Adrenal gland (tissue), 12 donors: ENCODE measurements around the gene MUC6. TPM values are rescaled to one million over a fixed set of nuclear protein-coding genes. Genes with fewer than 3 reads are reported as not detected.

Source experiments
- DNase-seq, 7 donors: peaks; one replicate each; pipeline ENCODE4 v3.0.0-alpha.2; 2019 to 2020
- H3K27ac ChIP-seq, 5 donors: fragments of 200-600 bp; sonication (generic) in 4 of 5; 1 replicate in 3 of 5; 2 replicates in 2 of 5; pipeline versions ENCODE4 v1.5.1 to v1.8.0; 2016 to 2020; ENCODE audit warnings: mild to moderate bottlenecking in 1 of 5
- H3K27me3 ChIP-seq: fragments of 200-600 bp; 2 replicates; pipeline ENCODE4 v1.8.0; 2021
- H3K36me3 ChIP-seq, 2 donors: fragments of 200-600 bp; replicated peaks in 1 of 2; 1 replicate in 1 of 2; 2 replicates in 1 of 2; pipeline versions ENCODE4 v1.5.1 to v1.8.0; 2018 to 2022
- H3K4me1 ChIP-seq, 2 donors: fragments of 200-600 bp; replicated peaks in 1 of 2; 1 replicate in 1 of 2; 2 replicates in 1 of 2; pipeline versions ENCODE4 v1.5.1 to v1.8.0; 2018 to 2021
- H3K4me3 ChIP-seq, 4 donors: fragments of 200-600 bp; sonication (generic) in 3 of 4; one replicate each; pipeline ENCODE4 v1.5.1; 2016 to 2018
- H3K9me3 ChIP-seq, 3 donors: fragments of 200-600 bp; sonication (generic) in 1 of 3; replicated peaks in 1 of 3; 1 replicate in 2 of 3; 2 replicates in 1 of 3; pipeline versions ENCODE4 v1.5.1 to v1.8.0; 2016 to 2021
- CTCF ChIP-seq, 6 experiments: fragments of 450-650 bp in 4 of 6; fragments of 200-600 bp in 2 of 6; sonication (generic) in 1 of 6; IDR thresholded peaks; 1 replicate in 5 of 6; 2 replicates in 1 of 6; pipeline versions ENCODE4 v1.5.1 to v1.8.0; 2016 to 2021; ENCODE audit warnings: antibody characterized with exemption in 6 of 6, mild to moderate bottlenecking in 2 of 6, moderate library complexity in 1 of 6
- POLR2A ChIP-seq, 2 donors: fragments of 450-650 bp; IDR thresholded peaks; one replicate each; pipeline ENCODE4 v1.6.1; 2017; ENCODE audit warnings: antibody characterized with exemption in 2 of 2, mild to moderate bottlenecking in 2 of 2, moderate library complexity in 1 of 2
- WGBS, 4 donors: extraction: QIAGEN DNeasy Blood & Tissue Kit in 2 of 4; methylation state at CpG; one replicate each; pipeline versions ENCODE4 v1.1.5 to v1.1.7; 2013 to 2017; 5-methylcytosine and 5-hydroxymethylcytosine counted together
- intact Hi-C, 2 donors: fragments of 100-400 bp; cut with DNase I; formaldehyde crosslinking; loops; one replicate each; pipeline versions ENCODE4 v1.14.1 to v1.15.0; 2022 to 2023
- polyA plus RNA-seq, 3 donors: library from polyadenylated mRNA; stranded (reverse); fragments of 200-250 nt in 2 of 3; fragments of 350-450 nt in 1 of 3; fragmentation: Illumina TruSeq in 1 of 3; extraction: RNeasy Lipid Tissue Mini Kit (QIAGEN cat#74804) in 1 of 3; gene quantifications; one replicate each; pipeline ENCODE4 v1.2.3, GENCODE V29; 2013 to 2014
- total RNA-seq, 9 donors: library from RNA; depleted of rRNA in 4 of 9; stranded (reverse); fragments of >200 nt in 4 of 9; fragments of 120-200 nt in 1 of 9; fragmentation: NEBNext Ultra II Directional in 1 of 9; extraction: Animal tissue kit (Norgen Biotek cat#: 25700) in 1 of 9; gene quantifications; one replicate each; pipeline versions ENCODE4 v1.1.0 to v1.2.4, GENCODE V29; 2013 to 2023
- donor health status: healthy with polysubstance abuse.
- donor health status: Bipolar disorder and iron deficiency.
- donor health status: DM: yes; HTN: yes; CAD: no.
- donor health status: DM: no; HTN: no; CAD: no.
- donor health status: DM: no; HTN: no; CAD: no.
- donor health status: DM: yes; HTN: yes; CAD: no.

The MUC6 gene
- total and polyA plus RNA-seq, 12 donors: under 0.01 to 0.72 (median 0.04) TPM; not detected in 7

GRCh38 chr11:986270-986951 lies 50.1 kb downstream of the MUC6 start:
- DNase-seq: no peak
- TF ChIP-seq CTCF (IDR thresholded peaks at IDR 0.05) (no peak), POLR2A (IDR thresholded peaks at IDR 0.05) (no peak)
- no peak overlapping the region for H3K27ac ChIP-seq
- peaks cover 0 to 76% of the 10 kb centered on the region in 2 donors for H3K36me3 ChIP-seq
- H3K4me1 ChIP-seq: no peaks in the 10 kb centered on the region
- no peaks in the 10 kb centered on the region for H3K27me3 ChIP-seq
- WGBS, 4 donors: 87 to 91% (median 90%) methylated on average over 14 to 28 of the region's 28 CpGs
- intact Hi-C loops: no loop called here
- H3K4me3 ChIP-seq: no peak overlapping the region
- no peaks in the 10 kb centered on the region for H3K9me3 ChIP-seq

GRCh38 chr11:985848-986247 lies 50.7 kb downstream of the MUC6 start:
- WGBS, 4 donors: 96 to 97% (median 96%) methylated on average over 5 to 20 of the region's 20 CpGs
- intact Hi-C loops: no loop called here
- Histone ChIP-seq H3K27me3 (no peaks in the 10 kb centered on the region), H3K4me3 (no peak overlapping the region), H3K27ac (no peak overlapping the region), H3K4me1 (no peaks in the 10 kb centered on the region), H3K36me3 (peaks cover 0 to 80% of the 10 kb centered on the region in 2 donors), H3K9me3 (no peaks in the 10 kb centered on the region)
- TF ChIP-seq POLR2A (IDR thresholded peaks at IDR 0.05) (no peak), CTCF (IDR thresholded peaks at IDR 0.05) (no peak)
- DNase-seq: no peak

- Histone ChIP-seq H3K4me1 (no peaks in the 10 kb centered on the region), H3K4me3 (no peak overlapping the region), H3K36me3 (peaks cover 0 to 80% of the 10 kb centered on the region in 2 donors), H3K27ac (no peak overlapping the region), H3K9me3 (no peaks in the 10 kb centered on the region), H3K27me3 (no peaks in the 10 kb centered on the region)
- intact Hi-C loops: no loop called here
- no peak for TF ChIP-seq POLR2A (IDR thresholded peaks at IDR 0.05)
- no peak for TF ChIP-seq CTCF (IDR thresholded peaks at IDR 0.05)
- no peak for DNase-seq
- 87 to 92% (median 90%) methylated on average over 20 to 21 of the region's 21 CpGs for WGBS, 4 donors
These were observed 51.1 kb downstream of the MUC6 start for GRCh38 chr11:985406-985805.

GRCh38 chr11:984546-984945 lies 52.0 kb downstream of the MUC6 start:
- Histone ChIP-seq H3K27ac (no peak overlapping the region), H3K9me3 (no peaks in the 10 kb centered on the region), H3K27me3 (no peaks in the 10 kb centered on the region), H3K4me3 (no peak overlapping the region), H3K36me3 (peaks cover 0 to 71% of the 10 kb centered on the region in 2 donors), H3K4me1 (no peaks in the 10 kb centered on the region)
- TF ChIP-seq CTCF (IDR thresholded peaks at IDR 0.05): no peak
- no peak for TF ChIP-seq POLR2A (IDR thresholded peaks at IDR 0.05)
- intact Hi-C loops: no loop called here
- WGBS, 4 donors: 93 to 96% (median 96%) methylated on average over 15 of the region's 15 CpGs
- no peak for DNase-seq
